ENCODE results near the gene AGAP3.

Gene AGAP3

GRCh38 chr7:151100921-151101320, 14.6 kb downstream of the AGAP3 start:
- no peak overlapping the region for H3K27ac ChIP-seq (ENCODE audit: low read length)
- H3K9me3 ChIP-seq (ENCODE audit: insufficient read depth, low read length) = no peaks in the 10 kb centered on the region
- no peaks in the 10 kb centered on the region for H3K4me1 ChIP-seq (ENCODE audit: low read length)
- H3K27me3 ChIP-seq (ENCODE audit: low read depth, low read length) = no peaks in the 10 kb centered on the region
- no peak overlapping the region for H3K9ac ChIP-seq (ENCODE audit: low read length)
- peaks cover 3% of the 10 kb centered on the region for H3K36me3 ChIP-seq (replicated peaks; ENCODE audit: low read depth, low read length)
- H3K79me2 ChIP-seq (ENCODE audit: low read length) = peaks cover 56% of the 10 kb centered on the region
- H3K4me2 ChIP-seq (ENCODE audit: low read length) = no peak overlapping the region
- no peak for TF ChIP-seq EZH2phosphoT487 (IDR thresholded peaks at IDR 0.05; ENCODE audit: low read depth)
- no peak for TF ChIP-seq CTCF (IDR thresholded peaks at IDR 0.05; ENCODE audit: low read depth, low read length)
- H2AFZ ChIP-seq (ENCODE audit: low read depth, low read length) = no peak overlapping the region
- H4K20me1 ChIP-seq (ENCODE audit: insufficient read depth, low read length) = peaks cover 48% of the 10 kb centered on the region
- no peak overlapping the region for H3K4me3 ChIP-seq (ENCODE audit: low read length)

- peaks cover 48% of the 10 kb centered on the region for H3K79me2 ChIP-seq (ENCODE audit: low read length)
- no peak overlapping the region for H3K4me2 ChIP-seq (ENCODE audit: low read length)
These were observed 15.5 kb downstream of the AGAP3 start for GRCh38 chr7:151101621-151102396.

GRCh38 chr7:151102991-151103390, 16.7 kb downstream of the AGAP3 start:
- peaks cover 50% of the 10 kb centered on the region for H4K20me1 ChIP-seq (ENCODE audit: insufficient read depth, low read length)

More at GRCh38 chr7:151101621-151102396, 15.5 kb downstream of the AGAP3 start:
- Histone ChIP-seq H3K9me3 (ENCODE audit: insufficient read depth, low read length) (no peaks in the 10 kb centered on the region), H2AFZ (ENCODE audit: low read depth, low read length) (no peak overlapping the region), H3K27me3 (ENCODE audit: low read depth, low read length) (no peaks in the 10 kb centered on the region), H3K27ac (ENCODE audit: low read length) (no peak overlapping the region), H3K36me3 (replicated peaks; ENCODE audit: low read depth, low read length) (no peaks in the 10 kb centered on the region), H3K4me3 (ENCODE audit: low read length) (no peak overlapping the region), H4K20me1 (ENCODE audit: insufficient read depth, low read length) (peaks cover 45% of the 10 kb centered on the region), H3K9ac (ENCODE audit: low read length) (no peak overlapping the region), H3K4me1 (ENCODE audit: low read length) (no peaks in the 10 kb centered on the region)
- no peak for TF ChIP-seq CTCF (IDR thresholded peaks at IDR 0.05; ENCODE audit: low read depth, low read length)
- no peak for TF ChIP-seq EZH2phosphoT487 (IDR thresholded peaks at IDR 0.05; ENCODE audit: low read depth)

More at GRCh38 chr7:151102991-151103390, 16.7 kb downstream of the AGAP3 start:
- TF ChIP-seq EZH2phosphoT487 (IDR thresholded peaks at IDR 0.05; ENCODE audit: low read depth) = no peak
- no peak for TF ChIP-seq CTCF (IDR thresholded peaks at IDR 0.05; ENCODE audit: low read depth, low read length)
- no peaks in the 10 kb centered on the region for H3K27me3 ChIP-seq (ENCODE audit: low read depth, low read length)
- H3K36me3 ChIP-seq (replicated peaks; ENCODE audit: low read depth, low read length) = no peaks in the 10 kb centered on the region
- no peaks in the 10 kb centered on the region for H3K9me3 ChIP-seq (ENCODE audit: insufficient read depth, low read length)
- no peak overlapping the region for H3K4me2 ChIP-seq (ENCODE audit: low read length)
- no peaks in the 10 kb centered on the region for H3K4me1 ChIP-seq (ENCODE audit: low read length)
- H3K4me3 ChIP-seq (ENCODE audit: low read length) = no peak overlapping the region
- H2AFZ ChIP-seq (ENCODE audit: low read depth, low read length) = no peak overlapping the region
- H3K79me2 ChIP-seq (ENCODE audit: low read length) = peaks cover 40% of the 10 kb centered on the region
- no peak overlapping the region for H3K9ac ChIP-seq (ENCODE audit: low read length)
- H3K27ac ChIP-seq (ENCODE audit: low read length) = no peak overlapping the region

Measured in OCI-LY3 (cell line).